Mesodermal cell (in vitro differentiated cells): Measurements from ENCODE around the gene OR8K5.
"Not testable (repeated sequence)": the region's sequence is repeated elsewhere in the genome, so short reads cannot be mapped to it uniquely, and the experiment has no call there.

Experiments
- H3K27ac ChIP-seq: 2 replicates; pipeline ENCODE4 v1.7.0; 2013; ENCODE audit warnings: mild to moderate bottlenecking, low read depth, low read length, moderate library complexity; ENCODE audit not compliant: severe bottlenecking
- H3K36me3 ChIP-seq: 2 replicates; pipeline ENCODE4 v1.7.1; 2013; ENCODE audit warnings: mild to moderate bottlenecking, low read length, moderate library complexity; ENCODE audit not compliant: control insufficient read depth, insufficient read depth
- H3K4me1 ChIP-seq: one replicate; pipeline ENCODE4 v1.7.1; 2013; ENCODE audit warnings: mild to moderate bottlenecking, low read length; ENCODE audit not compliant: insufficient read depth, control insufficient read depth, poor library complexity, severe bottlenecking
- H3K4me3 ChIP-seq: 2 replicates; pipeline ENCODE4 v1.7.0; 2013; ENCODE audit warnings: low read length, control low read depth, mild to moderate bottlenecking; ENCODE audit not compliant: insufficient read depth, poor library complexity, severe bottlenecking; ENCODE audit errors: extremely low read depth
- H3K9me3 ChIP-seq: 2 replicates; pipeline ENCODE4 v1.7.1; 2013; ENCODE audit warnings: mild to moderate bottlenecking, low read length, moderate library complexity; ENCODE audit not compliant: control insufficient read depth
- WGBS, 2 experiments: methylation state at CpG; one replicate each; pipeline ENCODE4 v1.1.5; 2013; ENCODE audit warnings: missing lambda C conversion rate in 2 of 2; ENCODE audit not compliant: insufficient coverage in 2 of 2; 5-methylcytosine and 5-hydroxymethylcytosine counted together

OR8K5 gene

DNA sequence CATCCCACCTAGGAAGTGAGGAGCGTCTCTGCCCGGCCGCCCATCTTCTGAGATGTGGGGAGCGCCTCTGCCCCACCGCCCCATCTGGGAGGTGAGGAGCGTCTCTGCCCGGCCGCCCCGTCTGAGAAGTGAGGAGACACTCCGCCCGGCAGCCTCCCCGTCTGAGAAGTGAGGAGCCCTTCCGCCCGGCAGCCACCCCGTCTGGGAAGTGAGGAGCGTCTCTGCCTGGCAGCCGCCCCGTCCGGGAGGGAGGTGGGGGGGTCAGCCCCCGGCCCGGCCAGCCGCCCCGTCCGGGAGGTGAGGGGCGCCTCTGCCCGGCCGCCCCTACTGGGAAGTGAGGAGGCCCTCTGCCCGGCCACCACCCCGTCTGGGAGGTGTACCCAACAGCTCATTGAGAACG is 16.4 kb downstream of the OR8K5 start:
- H3K4me1 ChIP-seq, H3K27ac ChIP-seq, H3K36me3 ChIP-seq, H3K9me3 ChIP-seq, H3K4me3 ChIP-seq: not testable (repeated sequence)
- WGBS, 2 experiments, result 87 to 97% methylated on average over 3 to 9 of the region's 30 CpGs

DNA sequence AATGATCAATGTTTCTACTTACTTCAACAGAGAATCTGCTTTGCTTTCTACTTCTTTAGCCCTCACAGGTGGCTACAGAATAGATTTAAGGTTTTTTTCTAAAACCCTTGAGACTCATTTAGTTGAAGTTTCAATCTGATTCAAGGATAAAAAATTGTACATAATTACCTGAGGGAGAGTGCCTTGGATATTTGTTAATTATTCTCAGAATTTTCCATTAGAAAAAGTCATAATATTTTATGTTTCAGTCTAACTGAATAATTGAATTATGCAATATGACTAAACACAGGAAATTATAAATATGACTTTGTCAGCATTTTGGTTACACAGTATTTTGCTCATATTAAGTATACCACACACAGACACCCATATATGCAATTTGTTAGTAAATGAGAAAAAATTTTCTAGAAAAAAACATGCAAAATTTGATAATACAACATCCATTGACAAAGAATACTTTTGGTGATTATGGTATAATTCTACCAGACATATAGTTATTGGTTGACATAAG is 19.9 kb downstream of the OR8K5 start, which contains the start of gene OR8J3:
Gene OR8J3 (minus strand): TSS at position 51 of the 511 bp plus-strand sequence. CDS start 2,483 bp downstream, outside the sequence.
- no peak within 1 kb of the TSS for H3K27ac ChIP-seq
- no peaks in the 10 kb centered on the region for H3K36me3 ChIP-seq
- H3K9me3 ChIP-seq, result no peaks in the 10 kb centered on the region
- no peaks in the 10 kb centered on the region for H3K4me1 ChIP-seq
- no peak within 1 kb of the TSS for H3K4me3 ChIP-seq

DNA sequence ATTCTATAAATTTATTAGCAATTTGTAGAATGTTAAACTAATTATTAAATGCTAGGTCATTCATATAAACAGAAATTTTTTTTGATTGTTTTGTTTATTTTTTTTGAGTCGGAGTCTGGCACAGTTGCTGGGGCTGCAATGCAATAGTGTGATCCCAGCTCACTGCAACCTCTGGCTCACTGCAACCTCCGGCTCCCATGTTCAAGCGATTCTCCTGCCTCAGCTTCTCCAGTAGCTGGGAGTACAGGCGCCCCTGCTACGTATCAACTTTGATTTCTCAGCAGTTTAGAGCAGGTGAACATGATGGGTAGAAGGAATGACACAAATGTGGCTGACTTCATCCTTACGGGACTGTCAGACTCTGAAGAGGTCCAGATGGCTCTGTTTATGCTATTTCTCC is 38.0 kb downstream of the OR8K5 start, which contains the start of gene OR8H3:
Gene OR8H3 (plus strand): TSS at position 301 of the 400 bp plus-strand sequence. CDS start 0 bp downstream, at position 301.
- Histone ChIP-seq H3K4me1 (no peaks in the 10 kb centered on the region), H3K27ac (no peak within 1 kb of the TSS), H3K4me3 (no peak within 1 kb of the TSS), H3K36me3 (no peaks in the 10 kb centered on the region), H3K9me3 (no peaks in the 10 kb centered on the region)
- WGBS, 2 experiments, result 92 to 94% methylated on average over 2 to 3 of the region's 6 CpGs
